Measurements from ENCODE around the gene ARSK.

ARSK gene

GRCh38 chr5:95564450-95564849 is 9.5 kb downstream of the ARSK start:
- DNase-seq (ENCODE audit: low read depth), result no peak

- DNase-seq (ENCODE audit: low read depth), result no peak
Observed at GRCh38 chr5:95565280-95565920, 10.5 kb downstream of the ARSK start.

- no peak for DNase-seq (ENCODE audit: low read depth)
Observed at GRCh38 chr5:95572016-95572415, 17.1 kb downstream of the ARSK start.

GRCh38 chr5:95581576-95581975 is 26.7 kb downstream of the ARSK start:
- DNase-seq (ENCODE audit: low read depth), result no peak

GRCh38 chr5:95583992-95584391 is 29.1 kb downstream of the ARSK start:
- DNase-seq (ENCODE audit: low read depth), result no peak

- no peak for DNase-seq (ENCODE audit: low read depth)
Observed at GRCh38 chr5:95590880-95591279, 36.0 kb downstream of the ARSK start.

GRCh38 chr5:95591490-95591901 is 36.6 kb downstream of the ARSK start:
- no peak for DNase-seq (ENCODE audit: low read depth)

GRCh38 chr5:95595289-95595931 is 40.5 kb downstream of the ARSK start:
- no peak for DNase-seq (ENCODE audit: low read depth)

- DNase-seq (ENCODE audit: low read depth), result no peak
Observed at GRCh38 chr5:95599252-95599651, 44.4 kb downstream of the ARSK start.

GRCh38 chr5:95600557-95600956 is 45.7 kb downstream of the ARSK start:
- DNase-seq (ENCODE audit: low read depth), result no peak

GRCh38 chr5:95605786-95606185 is 50.9 kb downstream of the ARSK start:
- DNase-seq (ENCODE audit: low read depth), result no peak

GRCh38 chr5:95606419-95606818 is 51.5 kb downstream of the ARSK start:
- no peak for DNase-seq (ENCODE audit: low read depth)

- DNase-seq (ENCODE audit: low read depth), result no peak
Observed at GRCh38 chr5:95609711-95610110, 54.8 kb downstream of the ARSK start.

GRCh38 chr5:95610546-95610945 is 55.6 kb downstream of the ARSK start:
- DNase-seq (ENCODE audit: low read depth), result no peak

GRCh38 chr5:95611396-95611795 is 56.5 kb downstream of the ARSK start:
- DNase-seq (ENCODE audit: low read depth), result no peak

GRCh38 chr5:95613514-95613913 is 58.6 kb downstream of the ARSK start:
- no peak for DNase-seq (ENCODE audit: low read depth)

GRCh38 chr5:95615164-95615467 is 60.2 kb downstream of the ARSK start:
- no peak for DNase-seq (ENCODE audit: low read depth)

GRCh38 chr5:95617057-95617456 is 62.2 kb downstream of the ARSK start:
- no peak for DNase-seq (ENCODE audit: low read depth)

- DNase-seq (ENCODE audit: low read depth), result no peak
Observed at GRCh38 chr5:95619096-95619495, 64.2 kb downstream of the ARSK start.

GRCh38 chr5:95619514-95620029 is 64.7 kb downstream of the ARSK start:
- DNase-seq (ENCODE audit: low read depth), result no peak

- DNase-seq (ENCODE audit: low read depth), result no peak
Observed at GRCh38 chr5:95620030-95620869, 65.3 kb downstream of the ARSK start, which contains the start of gene GPR150. TSS of gene GPR150 (plus strand) at chr5:95620087. CDS start at chr5:95620276, 189 bp downstream.

GRCh38 chr5:95620870-95621838 is 66.3 kb downstream of the ARSK start:
- DNase-seq (ENCODE audit: low read depth), result no peak

Data from CMK (cell line).